Measurements from ENCODE around the gene WWC2.

GRCh38 chr4:183260491-183261151 lies 161.6 kb downstream of the WWC2 start:
- no peak for TF ChIP-seq CTCF (IDR thresholded peaks at IDR 0.05)
- TF ChIP-seq KAT7 (CRISPR knock-in tag; IDR thresholded peaks at IDR 0.05; ENCODE audit: borderline replicate concordance), result no peak
- no peak for TF ChIP-seq SMAD3 (CRISPR knock-in tag; IDR thresholded peaks at IDR 0.05; ENCODE audit: borderline replicate concordance)
- no peak for TF ChIP-seq MAX (CRISPR knock-in tag; IDR thresholded peaks at IDR 0.05)
- TF ChIP-seq JUN (CRISPR knock-in tag; IDR thresholded peaks at IDR 0.05), result no peak
